IPS-18a (cell line): ENCODE measurements around the gene ATP1A4.
"Not testable (repeated sequence)": the region's sequence is repeated elsewhere in the genome, so short reads cannot be mapped to it uniquely, and the experiment has no call there.

Experiments used
- H3K27ac ChIP-seq: one replicate; pipeline ENCODE4 v1.5.1; 2013; ENCODE audit warnings: low read length
- H3K27me3 ChIP-seq: one replicate; pipeline ENCODE4 v1.6.1; 2013; ENCODE audit warnings: mild to moderate bottlenecking, low read length; ENCODE audit not compliant: control insufficient read depth, insufficient read depth
- H3K36me3 ChIP-seq: one replicate; pipeline ENCODE4 v1.6.1; 2013; ENCODE audit warnings: low read depth, low read length; ENCODE audit not compliant: control insufficient read depth
- H3K4me1 ChIP-seq: one replicate; pipeline ENCODE4 v1.6.1; 2013; ENCODE audit warnings: low read depth, low read length; ENCODE audit not compliant: control insufficient read depth
- H3K4me3 ChIP-seq: one replicate; pipeline ENCODE4 v1.5.1; 2013; ENCODE audit warnings: low read length
- H3K9ac ChIP-seq: one replicate; pipeline ENCODE4 v1.6.1; 2013; ENCODE audit warnings: mild to moderate bottlenecking, low read length, moderate library complexity
- H3K9me3 ChIP-seq: one replicate; pipeline ENCODE4 v1.6.1; 2013; ENCODE audit warnings: low read depth, low read length; ENCODE audit not compliant: control insufficient read depth

Gene ATP1A4

DNA sequence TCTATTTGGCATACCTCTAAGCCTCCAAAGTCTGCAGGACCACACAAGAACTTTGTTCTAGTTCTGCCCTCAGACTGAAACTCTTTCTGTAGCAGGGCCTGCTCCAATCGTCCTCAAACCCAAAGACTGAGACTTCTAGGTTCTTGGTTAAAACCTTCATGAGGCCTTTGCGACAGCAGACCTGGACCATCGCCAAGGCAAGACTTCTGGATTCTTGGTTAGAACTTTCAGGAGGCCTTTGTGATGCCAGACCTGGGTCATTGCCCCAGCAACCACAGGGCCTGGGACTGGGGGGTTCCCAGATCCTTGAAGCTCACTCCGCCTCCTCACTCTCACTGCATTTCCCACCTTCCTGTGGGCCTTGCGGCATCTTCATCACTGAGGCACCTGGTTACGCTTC, at the start of gene ATP1A4:
ATP1A4 (plus strand) TSS at position 301 of the 400 bp plus-strand sequence. CDS start 438 bp downstream, outside the sequence.
- H3K4me3 ChIP-seq: no peak within 1 kb of the TSS
- no peaks in the 10 kb centered on the region for H3K4me1 ChIP-seq
- H3K9me3 ChIP-seq: no peaks in the 10 kb centered on the region
- no peaks in the 10 kb centered on the region for H3K36me3 ChIP-seq
- no peak within 1 kb of the TSS for H3K27ac ChIP-seq
- H3K27me3 ChIP-seq: no peaks in the 10 kb centered on the region
- no peak within 1 kb of the TSS for H3K9ac ChIP-seq

DNA sequence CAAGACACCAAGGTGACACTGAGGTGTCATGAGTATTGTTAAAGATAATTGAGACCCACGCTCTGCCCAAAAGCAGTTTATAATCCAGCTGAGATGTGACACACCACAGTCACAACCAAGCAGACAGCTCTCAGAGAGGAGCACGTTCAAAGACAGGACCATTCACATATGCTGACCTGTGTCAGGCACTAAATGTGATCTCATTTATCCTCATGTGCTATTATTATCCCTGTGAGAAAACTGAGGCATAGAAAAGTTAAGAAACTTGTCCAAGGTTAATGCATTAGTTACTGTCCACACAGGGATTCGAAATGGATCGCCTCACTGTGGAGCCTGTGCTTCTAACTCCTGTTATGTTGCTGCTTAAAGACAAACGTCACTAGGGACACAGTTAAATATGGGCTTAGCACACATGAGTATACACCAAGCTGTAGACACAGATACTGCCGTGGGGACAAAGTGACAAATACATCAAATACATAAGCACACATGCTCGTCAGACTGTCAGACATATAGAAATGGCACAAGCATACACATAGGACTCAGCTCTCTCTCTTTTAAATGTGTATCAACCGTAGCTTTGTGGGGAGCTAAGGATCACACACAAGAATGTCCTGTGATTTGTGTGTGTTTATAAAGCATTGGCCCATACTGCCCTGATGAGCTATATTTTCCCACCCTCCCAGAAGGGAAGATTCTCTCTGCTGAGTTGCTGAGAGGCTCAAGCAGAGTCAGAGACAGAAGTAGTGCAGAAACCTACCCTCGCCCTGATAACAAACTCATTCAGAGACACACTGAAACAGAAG, 49.5 kb upstream of the ATP1A4 start:
- Histone ChIP-seq H3K9me3 (no peaks in the 10 kb centered on the region), H3K27ac (no peak overlapping the region), H3K4me3 (no peak overlapping the region)

DNA sequence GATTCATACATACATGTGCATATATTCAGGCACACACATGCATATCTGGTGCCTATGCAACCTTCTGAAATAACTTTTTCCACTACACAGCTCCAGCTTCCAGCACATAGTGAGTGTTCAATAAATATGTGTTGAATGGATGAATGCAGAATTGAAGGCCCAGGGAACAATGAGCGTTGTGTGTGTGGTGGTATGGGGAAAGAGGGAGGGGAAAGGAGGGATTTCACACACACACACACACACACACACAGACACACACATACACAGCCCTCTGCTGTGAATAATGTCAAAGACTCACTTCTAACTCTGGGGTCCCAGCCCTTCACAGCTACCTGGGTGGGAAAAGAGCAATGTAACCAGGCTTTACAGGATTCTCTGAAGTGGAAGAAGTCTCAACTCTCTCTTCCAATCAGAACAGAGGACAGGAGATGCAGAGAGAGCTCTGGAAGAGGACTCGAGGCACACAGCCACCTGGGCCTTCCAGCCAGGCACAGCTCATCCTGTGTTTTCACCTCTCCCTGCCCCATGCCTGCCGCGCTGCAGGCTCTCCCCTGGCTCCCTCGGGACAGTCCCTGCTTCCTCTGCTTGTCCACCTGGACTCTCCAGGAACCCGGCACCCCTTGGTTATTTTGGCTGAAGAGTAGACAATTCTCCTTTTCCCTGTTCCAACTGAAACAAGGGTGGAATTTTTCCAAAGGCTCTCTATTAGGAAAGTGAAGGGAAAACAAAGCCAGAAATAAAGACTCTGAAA, 47.6 kb upstream of the ATP1A4 start:
- Histone ChIP-seq H3K4me1 (peaks cover 24% of the 10 kb centered on the region), H3K9ac (no peak overlapping the region), H3K4me3 (no peak overlapping the region), H3K9me3 (no peaks in the 10 kb centered on the region), H3K36me3 (no peaks in the 10 kb centered on the region), H3K27ac (no peak overlapping the region), H3K27me3 (peaks cover 7% of the 10 kb centered on the region)

More for the DNA sequence above, 49.5 kb upstream of the ATP1A4 start:
- H3K9ac ChIP-seq: no peak overlapping the region
- peaks cover 7% of the 10 kb centered on the region for H3K27me3 ChIP-seq
- H3K4me1 ChIP-seq: peaks cover 27% of the 10 kb centered on the region
- no peaks in the 10 kb centered on the region for H3K36me3 ChIP-seq

DNA sequence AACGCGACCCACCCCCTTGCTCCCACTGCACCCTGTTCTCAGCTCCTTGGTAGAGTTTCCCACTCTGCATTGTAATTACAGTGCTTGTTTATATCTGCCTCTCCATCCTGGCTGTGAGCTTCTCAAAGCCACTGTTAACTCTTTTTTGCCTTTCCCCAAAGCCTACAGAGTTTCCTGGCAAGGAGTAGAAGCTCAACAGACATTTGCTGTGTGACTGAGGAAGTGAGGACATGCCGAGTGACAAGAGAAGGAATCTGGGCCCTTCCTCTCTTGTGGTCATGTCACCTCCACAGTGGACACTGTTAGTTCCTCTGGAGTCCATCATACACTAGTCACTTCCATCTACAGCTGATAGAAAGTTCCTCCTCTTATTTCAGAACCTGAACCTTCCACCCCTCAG, 46.9 kb upstream of the ATP1A4 start:
- H3K4me3 ChIP-seq: no peak overlapping the region
- H3K36me3 ChIP-seq: no peaks in the 10 kb centered on the region
- no peak overlapping the region for H3K27ac ChIP-seq
- H3K9me3 ChIP-seq: no peaks in the 10 kb centered on the region
- H3K9ac ChIP-seq: no peak overlapping the region
- H3K27me3 ChIP-seq: peaks cover 4% of the 10 kb centered on the region
- H3K4me1 ChIP-seq: peaks cover 26% of the 10 kb centered on the region

DNA sequence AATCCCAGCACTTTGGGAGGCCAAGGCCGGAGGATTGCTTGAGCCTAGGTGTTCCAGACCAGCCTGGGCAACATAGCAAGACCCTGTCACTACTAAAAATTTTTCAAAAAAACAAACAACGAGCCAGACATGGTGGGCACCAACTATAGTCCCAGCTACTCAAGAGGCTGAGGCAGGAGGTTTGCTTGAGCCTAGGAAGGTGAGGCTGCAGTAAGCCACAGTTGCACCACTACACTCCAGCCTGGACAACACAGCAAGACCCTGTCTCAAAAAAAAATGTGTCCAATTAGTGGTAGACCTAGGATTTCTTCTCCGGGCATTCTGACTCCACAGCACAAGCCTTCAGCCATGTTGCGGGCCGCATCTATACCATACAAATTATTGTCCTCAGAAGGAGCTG, 46.2 kb upstream of the ATP1A4 start:
- Histone ChIP-seq H3K36me3 (no peaks in the 10 kb centered on the region), H3K27ac (no peak overlapping the region), H3K4me1 (peaks cover 32% of the 10 kb centered on the region), H3K4me3 (no peak overlapping the region), H3K27me3 (no peaks in the 10 kb centered on the region), H3K9me3 (no peaks in the 10 kb centered on the region), H3K9ac (no peak overlapping the region)

DNA sequence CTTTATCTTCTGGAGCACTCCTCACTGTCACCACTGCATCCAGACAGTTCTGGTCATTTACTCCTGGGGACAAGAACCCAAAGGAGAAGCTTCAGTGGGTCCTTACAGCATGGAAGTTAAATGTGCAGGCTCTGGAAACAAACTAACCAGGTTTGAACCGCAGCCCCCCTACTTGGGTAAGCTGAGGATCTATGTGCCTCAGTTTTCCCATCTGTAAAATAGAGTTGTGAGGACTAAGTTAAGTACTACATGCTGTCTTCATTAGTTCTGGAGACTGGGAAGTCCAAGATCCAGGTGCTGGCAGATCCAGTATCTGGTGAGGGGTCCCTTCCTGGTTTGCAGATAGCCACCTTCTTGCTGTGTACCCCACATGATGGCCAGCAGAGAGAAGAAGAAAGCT, 43.9 kb upstream of the ATP1A4 start:
- no peak overlapping the region for H3K27ac ChIP-seq
- no peaks in the 10 kb centered on the region for H3K9me3 ChIP-seq
- H3K36me3 ChIP-seq: no peaks in the 10 kb centered on the region
- H3K4me3 ChIP-seq: no peak overlapping the region
- no peak overlapping the region for H3K9ac ChIP-seq
- no peaks in the 10 kb centered on the region for H3K27me3 ChIP-seq
- peaks cover 34% of the 10 kb centered on the region for H3K4me1 ChIP-seq

DNA sequence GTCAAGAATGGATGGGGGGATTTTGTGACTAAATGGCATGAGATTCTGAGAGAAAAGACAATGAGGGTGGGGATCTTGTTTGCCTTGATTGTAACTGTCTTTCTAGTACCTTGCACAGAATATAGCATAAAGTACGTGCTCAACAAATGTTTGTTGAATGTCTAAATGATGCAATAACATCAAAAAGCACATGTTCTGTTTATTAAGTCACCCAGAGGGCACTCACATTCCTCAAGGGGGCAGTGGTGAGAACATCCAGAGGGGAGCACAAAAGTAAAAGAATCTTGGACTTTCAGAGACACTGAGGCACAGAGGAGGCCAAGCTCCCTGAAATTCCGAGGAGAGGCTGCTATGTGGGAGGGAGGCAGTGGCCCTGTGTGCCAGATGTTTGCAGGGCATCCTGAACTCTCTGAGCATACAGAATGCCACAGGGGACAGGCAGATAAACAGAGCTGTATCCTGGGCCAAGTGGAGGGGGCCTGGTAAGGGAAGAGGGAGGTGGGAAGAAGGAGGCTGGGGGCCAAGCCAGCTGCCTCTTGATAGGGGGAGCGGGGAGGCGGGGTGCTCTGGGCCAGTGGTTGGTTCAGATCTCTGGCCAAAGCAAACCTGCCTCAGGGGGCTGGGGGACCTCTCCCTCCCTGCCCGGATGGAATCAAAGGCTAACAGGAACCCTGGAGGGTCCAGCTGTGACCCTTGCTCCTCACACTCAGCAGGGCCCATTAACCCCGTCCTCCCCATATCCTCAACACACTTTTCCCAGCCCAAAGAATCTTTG, 42.3 kb upstream of the ATP1A4 start:
- H3K4me1 ChIP-seq: peaks cover 37% of the 10 kb centered on the region
- no peaks in the 10 kb centered on the region for H3K36me3 ChIP-seq
- H3K27me3 ChIP-seq: no peaks in the 10 kb centered on the region
- no peak overlapping the region for H3K4me3 ChIP-seq
- peak overlapping the region; percentile 49 for H3K9ac ChIP-seq
- no peaks in the 10 kb centered on the region for H3K9me3 ChIP-seq
- peak overlapping the region; percentile 76 for H3K27ac ChIP-seq

DNA sequence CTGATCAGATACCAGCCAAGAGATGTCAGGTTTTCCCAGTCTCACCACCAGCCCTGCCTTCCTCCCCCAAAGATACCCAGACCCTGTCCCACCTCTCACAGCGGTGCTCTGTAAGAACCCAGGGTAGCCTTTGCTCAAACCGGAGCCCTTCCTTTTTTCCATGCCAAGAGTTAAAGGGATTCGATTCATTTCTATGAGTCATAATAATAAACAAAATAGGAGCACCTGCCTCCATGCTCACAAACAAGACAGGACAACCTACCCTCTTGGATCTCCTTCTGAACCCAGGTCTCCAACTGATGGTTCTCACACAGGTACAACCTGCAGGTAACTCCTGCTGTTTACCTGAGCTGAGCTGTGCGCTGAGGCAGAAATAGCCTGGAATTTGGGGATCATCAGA, 41.7 kb upstream of the ATP1A4 start:
- Histone ChIP-seq H3K4me1 (peaks cover 34% of the 10 kb centered on the region), H3K9me3 (no peaks in the 10 kb centered on the region), H3K4me3 (no peak overlapping the region), H3K27me3 (no peaks in the 10 kb centered on the region), H3K36me3 (no peaks in the 10 kb centered on the region), H3K9ac (no peak overlapping the region), H3K27ac (no peak overlapping the region)

DNA sequence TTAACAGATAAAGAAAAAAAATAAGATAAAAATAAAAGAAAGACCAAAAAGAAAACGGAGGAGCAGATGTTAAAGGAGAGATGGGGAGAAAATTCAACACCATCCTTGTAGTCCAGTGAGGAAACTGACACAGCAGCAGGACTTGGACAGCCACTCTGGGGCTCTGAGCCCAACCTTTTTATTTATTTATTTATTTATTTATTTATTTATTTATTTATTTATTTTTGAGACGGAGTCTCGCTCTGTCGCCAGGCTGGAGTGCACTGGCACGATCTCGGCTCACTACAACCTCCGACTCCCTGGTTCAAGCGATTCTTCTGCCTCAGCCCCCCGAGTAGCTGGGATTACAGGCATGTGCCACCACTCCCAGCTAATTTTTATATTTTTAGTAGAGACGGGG, 39.9 kb upstream of the ATP1A4 start:
- not testable (repeated sequence) for H3K9ac ChIP-seq, H3K9me3 ChIP-seq, H3K36me3 ChIP-seq, H3K4me3 ChIP-seq, H3K27ac ChIP-seq, H3K27me3 ChIP-seq
- H3K4me1 ChIP-seq: peaks cover 49% of the 10 kb centered on the region

DNA sequence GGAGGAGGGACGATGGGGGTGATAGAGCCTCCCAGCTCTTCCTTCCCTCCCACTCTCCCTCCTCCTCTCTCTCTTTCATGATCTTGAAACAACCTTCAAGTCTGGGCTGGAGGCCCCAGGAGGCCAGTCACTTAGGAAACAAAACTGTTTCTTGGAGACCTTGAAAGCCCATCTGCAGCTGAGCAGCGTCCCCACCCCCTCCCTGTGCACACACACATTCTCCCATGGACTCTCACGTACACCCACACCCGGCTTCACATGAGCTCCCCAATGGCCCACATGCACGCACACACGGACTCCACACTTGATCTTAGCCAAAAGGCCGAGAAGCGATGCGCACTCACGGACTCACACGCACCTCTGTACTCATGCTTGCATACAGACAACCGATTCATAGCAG, 39.0 kb upstream of the ATP1A4 start:
- Histone ChIP-seq H3K27ac (no peak overlapping the region), H3K4me3 (no peak overlapping the region), H3K36me3 (no peaks in the 10 kb centered on the region), H3K9me3 (no peaks in the 10 kb centered on the region), H3K27me3 (no peaks in the 10 kb centered on the region), H3K4me1 (peaks cover 58% of the 10 kb centered on the region), H3K9ac (no peak overlapping the region)

DNA sequence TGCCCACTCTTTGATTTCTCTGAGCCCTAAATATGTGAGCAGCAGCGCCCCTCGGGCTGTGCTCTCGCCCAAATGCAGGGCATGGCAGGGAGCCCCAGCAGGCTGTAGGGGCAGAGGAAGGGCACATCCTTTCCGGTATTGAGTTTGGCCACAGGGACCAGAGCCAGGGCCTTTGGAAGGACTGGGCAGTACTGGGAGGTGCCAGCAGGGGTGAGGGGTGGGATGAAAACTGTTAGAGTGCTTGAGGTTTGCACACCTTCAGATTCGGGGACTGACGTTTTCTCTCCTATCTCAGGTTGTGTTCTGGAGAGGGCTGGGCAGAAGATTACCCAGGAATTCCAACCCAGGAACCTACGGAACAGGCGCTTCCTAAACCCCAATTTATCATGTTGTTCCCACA, 38.0 kb upstream of the ATP1A4 start:
- Histone ChIP-seq H3K4me3 (no peak overlapping the region), H3K27ac (no peak overlapping the region), H3K9me3 (no peaks in the 10 kb centered on the region), H3K9ac (no peak overlapping the region), H3K36me3 (no peaks in the 10 kb centered on the region), H3K4me1 (peaks cover 66% of the 10 kb centered on the region), H3K27me3 (no peaks in the 10 kb centered on the region)
